ENCODE data around the gene AGPAT4.

GRCh38 chr6:161276605-161277155, 2.8 kb upstream of the AGPAT4 start:
- TF ChIP-seq CTCF (optimal IDR thresholded peaks at IDR 0.05 in 1 of 3, IDR thresholded peaks at IDR 0.05 in 1 of 3, conservative IDR thresholded peaks at IDR 0.05 in 1 of 3; ENCODE audit: extremely low read depth in 1 of 3, insufficient read depth in 2 of 3, low read length in 3 of 3) (no peak), EZH2 (IDR thresholded peaks at IDR 0.05; ENCODE audit: low read length) (no peak)
